ENCODE measurements around the gene PTPN18. TPM values are rescaled to one million over a fixed set of nuclear protein-coding genes. Genes with fewer than 3 reads are reported as not detected.
"Not testable (repeated sequence)": the region's sequence is repeated elsewhere in the genome, so short reads cannot be mapped to it uniquely, and the experiment has no call there.

The PTPN18 gene
- polyA plus RNA-seq, 1 experiment, result 24.4 TPM

- Histone ChIP-seq H3K4me3 (ENCODE audit: low read depth, low read length) (no peak overlapping the region; the same call in 1 of the 2 replicates), H3K36me3 (ENCODE audit: control insufficient read depth, insufficient read depth, low read length) (no peaks in the 10 kb centered on the region), H3K27me3 (ENCODE audit: control insufficient read depth, insufficient read depth, low read length) (peaks cover 2% of the 10 kb centered on the region)
- DNase-seq (ENCODE audit: low read depth), result no peak
- CTCF ChIA-PET, result interaction anchor here (0.6 to 4.7 kb wide), 13 partner anchors 10 to 1596 kb away, joined by 3 to 33 read pairs (median 4); partner anchors contain the start of genes IMP4, MZT2B and SMPD4
- peak; percentile 98 for TF ChIP-seq CTCF (IDR thresholded peaks at IDR 0.05; ENCODE audit: insufficient read depth, low read depth, low read length)
- POLR2A ChIA-PET, result no interaction called here
Measured at GRCh38 chr2:130332271-130333073, 23.4 kb upstream of the PTPN18 start.

DNA sequence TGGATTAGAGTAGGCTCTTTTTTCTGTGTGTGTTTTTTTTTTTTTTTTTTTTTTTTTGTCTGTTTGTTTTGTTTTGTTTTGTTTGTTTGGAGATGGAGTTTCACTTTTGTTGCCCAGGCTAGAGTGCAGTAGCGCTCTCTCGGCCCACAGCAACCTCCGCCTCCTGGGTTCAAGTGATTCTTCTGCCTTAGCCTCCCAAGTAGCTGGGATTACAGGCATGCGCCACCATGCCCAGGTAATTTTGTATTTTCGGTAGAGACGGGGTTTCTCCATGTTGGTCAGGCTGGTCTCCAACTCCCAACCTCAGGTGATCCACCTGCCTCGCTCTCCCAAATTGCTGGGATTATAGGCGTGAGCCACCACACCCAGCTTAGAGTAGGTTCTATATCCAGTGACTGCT is 22.6 kb upstream of the PTPN18 start:
- H3K36me3 ChIP-seq (ENCODE audit: control insufficient read depth, insufficient read depth, low read length); H3K4me3 ChIP-seq (ENCODE audit: low read depth, low read length); POLR2A ChIA-PET; DNase-seq (ENCODE audit: low read depth); H3K27me3 ChIP-seq (ENCODE audit: control insufficient read depth, insufficient read depth, low read length): not testable (repeated sequence)
- CTCF ChIA-PET, result interaction anchor here (0.7 to 4.7 kb wide), 11 partner anchors 9 to 477 kb away, joined by 3 to 33 read pairs (median 5); partner anchors contain the start of genes IMP4, MZT2B and SMPD4

- Histone ChIP-seq H3K27me3 (ENCODE audit: control insufficient read depth, insufficient read depth, low read length) (peaks cover 2% of the 10 kb centered on the region), H3K4me3 (ENCODE audit: low read depth, low read length) (no peak overlapping the region), H3K36me3 (ENCODE audit: control insufficient read depth, insufficient read depth, low read length) (0 out of 2 replicates have a peak, but pooled peaks cover 2% of the 10 kb centered on the region)
- ChIA-PET CTCF (interaction anchor here (0.6 to 4.7 kb wide), 8 partner anchors 9 to 468 kb away, joined by 3 to 33 read pairs (median 5); partner anchors contain the start of genes IMP4, MZT2B and SMPD4), POLR2A (no interaction called here)
- no peak for TF ChIP-seq CTCF (IDR thresholded peaks at IDR 0.05; ENCODE audit: insufficient read depth, low read depth, low read length)
- no peak for DNase-seq (ENCODE audit: low read depth)
Measured at GRCh38 chr2:130334026-130334425, 21.8 kb upstream of the PTPN18 start.

GRCh38 chr2:130335226-130335625 is 20.6 kb upstream of the PTPN18 start:
- no peak for DNase-seq (ENCODE audit: low read depth)
- ChIA-PET CTCF (interaction anchor here (0.8 to 1.7 kb wide), 4 partner anchors 13 to 154 kb away, joined by 4 to 9 read pairs (median 5); partner anchors contain the start of genes MZT2B and SMPD4), POLR2A (no interaction called here)
- Histone ChIP-seq H3K4me3 (ENCODE audit: low read depth, low read length) (no peak overlapping the region), H3K27me3 (ENCODE audit: control insufficient read depth, insufficient read depth, low read length) (peaks cover 2% of the 10 kb centered on the region), H3K36me3 (ENCODE audit: control insufficient read depth, insufficient read depth, low read length) (0 out of 2 replicates have a peak, but pooled peaks cover 2% of the 10 kb centered on the region)
- TF ChIP-seq CTCF (IDR thresholded peaks at IDR 0.05; ENCODE audit: insufficient read depth, low read depth, low read length), result no peak

- no peak for DNase-seq (ENCODE audit: low read depth)
- TF ChIP-seq CTCF (IDR thresholded peaks at IDR 0.05; ENCODE audit: insufficient read depth, low read depth, low read length), result no peak
- 0 out of 2 replicates have a peak, but pooled peaks cover 2% of the 10 kb centered on the region for H3K36me3 ChIP-seq (ENCODE audit: control insufficient read depth, insufficient read depth, low read length)
- CTCF ChIA-PET, result interaction anchor here (1.0 to 1.2 kb wide), 3 partner anchors 48 to 154 kb away, joined by 3 to 6 read pairs (median 3); partner anchors contain the start of gene MZT2B
- POLR2A ChIA-PET, result interaction anchor here (0.6 kb wide), 1 partner anchor 303 kb away, joined by 4 read pairs; no protein-coding TSS in a partner anchor
- no peak overlapping the region for H3K4me3 ChIP-seq (ENCODE audit: low read depth, low read length)
- peaks cover 2% of the 10 kb centered on the region for H3K27me3 ChIP-seq (ENCODE audit: control insufficient read depth, insufficient read depth, low read length)
Measured at GRCh38 chr2:130336150-130336876, 19.5 kb upstream of the PTPN18 start.
